ENCODE results near the gene DBH. TPM values are rescaled to one million over a fixed set of nuclear protein-coding genes. Genes with fewer than 3 reads are reported as not detected.

DBH gene
- total RNA-seq, 1 donor from 2014 or later = 0.10 TPM

- DNase-seq = no peak
Measured at GRCh38 chr9:133684121-133684935, 48.2 kb downstream of the DBH start.

GRCh38 chr9:133684936-133685361 lies 48.8 kb downstream of the DBH start:
- DNase-seq = no peak

DNA sequence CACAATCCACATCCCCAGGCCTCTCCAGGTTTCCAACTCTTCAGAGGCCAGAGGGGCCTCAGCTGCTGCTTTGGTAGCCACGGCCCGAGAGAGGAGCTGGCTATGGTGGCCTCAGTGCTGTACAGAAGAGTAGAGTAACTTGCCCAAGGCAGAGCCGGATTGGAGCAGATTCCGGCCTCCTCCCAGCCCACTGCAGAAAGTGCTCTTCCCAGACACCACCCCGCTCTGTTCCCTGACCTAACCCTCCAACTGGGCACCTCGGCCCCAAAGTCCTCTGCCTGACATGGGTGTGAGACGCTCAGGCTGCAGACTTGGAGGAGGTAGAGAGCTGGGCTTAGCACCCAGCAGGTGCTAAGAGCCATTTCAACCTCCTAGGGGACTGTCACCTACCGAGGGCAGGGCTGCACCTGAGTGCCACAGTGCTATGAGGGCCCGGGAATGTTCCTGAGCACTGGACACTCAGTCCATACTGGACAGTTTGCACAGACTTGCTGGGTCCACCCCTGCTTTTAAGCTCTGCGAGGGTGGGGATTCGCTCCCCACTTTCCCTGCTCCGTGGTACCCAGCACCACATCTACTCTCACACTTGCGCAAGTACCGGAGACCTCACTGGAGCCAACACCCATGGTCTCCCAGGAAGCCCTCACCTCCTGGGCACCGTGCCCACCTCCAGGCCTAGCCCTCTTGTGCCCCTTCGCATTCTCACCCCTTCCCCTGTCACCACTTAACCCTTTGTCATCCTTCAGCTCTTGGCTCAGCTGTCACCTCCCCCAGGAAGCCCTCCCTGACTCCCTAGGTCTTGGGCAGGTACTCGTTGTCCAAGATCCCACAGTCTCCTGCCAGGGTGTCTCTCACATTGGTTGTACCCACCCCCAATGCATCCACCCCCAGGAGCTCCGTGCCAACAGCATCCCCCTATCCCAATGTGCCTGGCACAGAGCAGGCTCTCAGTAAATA lies 49.8 kb downstream of the DBH start:
- DNase-seq = no peak

- peak; percentile 45 for DNase-seq
Measured at GRCh38 chr9:133686642-133687575, 50.7 kb downstream of the DBH start.

- no peak for DNase-seq
Measured at GRCh38 chr9:133687856-133688761, 51.9 kb downstream of the DBH start.

- DNase-seq = no peak
Measured at GRCh38 chr9:133689151-133689763, 53.1 kb downstream of the DBH start.

GRCh38 chr9:133690081-133690561 lies 54.0 kb downstream of the DBH start:
- peak; percentile 61 for DNase-seq

GRCh38 chr9:133691191-133691590 lies 55.0 kb downstream of the DBH start:
- no peak for DNase-seq

GRCh38 chr9:133691626-133692363 lies 55.6 kb downstream of the DBH start:
- DNase-seq = no peak

- DNase-seq = no peak
Measured at GRCh38 chr9:133692364-133692985, 56.3 kb downstream of the DBH start.

- DNase-seq = no peak
Measured at GRCh38 chr9:133693116-133693515, 57.0 kb downstream of the DBH start.

DNA sequence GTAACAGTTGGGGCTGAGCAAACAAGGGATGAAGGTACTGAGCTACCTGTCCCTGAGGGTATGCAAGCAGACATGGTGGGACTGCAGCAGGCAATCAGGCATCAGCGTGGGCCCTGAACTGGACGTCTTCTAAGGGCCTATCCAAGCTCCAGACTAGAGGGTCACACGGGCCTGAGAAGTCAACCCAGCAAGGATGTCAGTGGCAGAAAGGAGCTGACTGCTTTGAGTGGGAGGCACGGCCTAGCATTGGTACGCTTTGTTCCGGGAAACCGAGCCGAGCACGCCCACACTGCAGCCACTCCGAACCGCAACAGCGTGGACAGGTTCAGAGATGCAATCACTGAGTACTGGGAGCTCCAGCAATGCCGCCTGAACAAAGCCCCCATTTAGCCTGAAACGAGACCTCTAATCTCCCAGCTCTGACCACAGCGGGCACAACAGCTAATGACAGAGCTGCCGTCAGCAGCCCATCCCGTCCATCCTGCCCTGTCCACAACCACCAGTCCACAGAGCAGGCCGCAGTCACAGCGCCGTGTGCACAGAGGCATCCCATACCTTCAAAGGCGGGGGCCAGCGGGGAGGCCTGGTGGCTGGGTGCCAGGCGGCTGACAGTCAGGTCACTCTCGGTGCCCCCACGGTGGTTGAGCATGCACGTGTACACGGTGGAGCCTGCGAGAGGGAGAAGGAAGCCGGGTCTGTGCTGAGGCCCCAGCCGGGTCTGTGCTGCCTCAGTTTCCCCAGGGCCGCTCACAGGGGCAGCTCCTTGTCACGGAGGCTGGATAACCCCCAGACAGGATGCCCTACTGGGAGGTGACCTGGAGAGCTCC lies 57.8 kb downstream of the DBH start:
- no peak for DNase-seq

GRCh38 chr9:133694686-133695085 lies 58.5 kb downstream of the DBH start:
- DNase-seq = no peak

GRCh38 chr9:133696071-133696472 lies 59.9 kb downstream of the DBH start:
- no peak for DNase-seq

DNA sequence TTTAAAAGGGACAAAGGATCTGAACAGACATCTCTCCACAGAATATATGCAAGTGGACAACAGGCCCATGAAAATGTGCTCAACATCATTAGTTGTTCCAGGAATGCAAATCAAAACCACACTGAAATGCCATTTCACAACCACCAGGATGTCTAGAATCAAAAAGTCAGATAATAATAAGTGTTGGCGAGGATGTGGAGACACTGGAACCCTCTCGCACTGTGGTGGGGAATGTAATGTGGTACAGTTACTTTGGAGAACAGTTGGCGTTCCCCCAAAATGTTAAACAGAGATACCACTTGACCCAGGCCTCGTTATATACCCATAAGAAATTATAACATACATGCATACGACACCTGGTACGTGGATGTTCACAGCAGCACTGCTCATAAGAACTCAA lies 63.4 kb downstream of the DBH start:
- no peak for DNase-seq

GRCh38 chr9:133700819-133701320 lies 64.7 kb downstream of the DBH start:
- DNase-seq = peak; percentile 37

DNA sequence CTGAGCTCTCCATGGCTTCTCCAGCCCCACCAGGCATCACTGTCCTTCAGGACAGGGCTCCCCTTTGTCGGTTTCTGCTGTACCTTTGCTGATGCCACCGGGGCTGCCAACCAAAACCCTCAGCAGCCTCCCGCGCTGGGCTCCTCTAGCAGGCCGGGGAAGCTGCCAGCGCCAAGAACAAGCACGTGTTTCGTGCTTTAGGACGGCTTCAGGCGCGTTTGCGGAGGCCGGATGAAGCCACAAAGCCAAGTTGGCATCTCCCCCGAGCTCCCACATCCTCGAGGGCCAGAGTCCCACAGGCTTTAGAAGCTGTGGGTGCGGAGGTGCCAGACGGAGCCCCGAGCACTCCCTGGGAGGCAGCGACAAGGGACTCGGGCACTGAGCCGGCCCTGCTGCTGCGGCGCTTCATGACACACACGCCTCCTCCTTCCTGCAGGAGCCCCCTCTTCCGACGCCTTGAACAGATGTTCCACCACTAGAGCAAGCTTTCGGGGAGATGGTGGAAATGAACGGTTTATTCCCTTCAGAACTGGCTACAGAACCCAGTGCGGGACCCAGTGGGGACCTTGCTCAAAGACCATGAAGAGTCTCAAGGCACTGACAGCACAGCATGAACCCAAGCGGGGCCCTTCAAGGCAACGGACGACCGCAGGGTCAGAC lies 65.3 kb downstream of the DBH start:
- peak; percentile 50 for DNase-seq

All from tongue (tissue), 2 donors.